NCI-H2196 (cell line): Measurements from ENCODE around the gene HSF4.
A peak's percentile ranks its signal among the peaks of the same experiment; 100 is the strongest.

Experiments used
- DNase-seq: peaks from one replicate; lab custom pipeline; 2025; ENCODE audit not compliant: unreplicated experiment; lab: John Stamatoyannopoulos, UW

Gene HSF4

GRCh38 chr16:67183627-67184452 is 19.3 kb downstream of the HSF4 start, which contains the start of gene MATCAP1:
Gene MATCAP1, minus strand, starts transcription at chr16:67183963. Its CDS starts 3,353 bp downstream, at chr16:67180610.
- peak; percentile 88 for DNase-seq

- DNase-seq: peak; percentile 35
Observed at GRCh38 chr16:67184453-67184994, 20.0 kb downstream of the HSF4 start.

GRCh38 chr16:67184995-67185650 is 20.6 kb downstream of the HSF4 start:
- DNase-seq: peak; percentile 66

- no peak for DNase-seq
Observed at GRCh38 chr16:67185651-67186134, 21.1 kb downstream of the HSF4 start.

- no peak for DNase-seq
Observed at GRCh38 chr16:67186550-67186950, 22.0 kb downstream of the HSF4 start.

GRCh38 chr16:67187175-67187890 is 22.8 kb downstream of the HSF4 start:
- no peak for DNase-seq

- no peak for DNase-seq
Observed at GRCh38 chr16:67188323-67188722, 23.8 kb downstream of the HSF4 start.

- DNase-seq: no peak
Observed at GRCh38 chr16:67188798-67189197, 24.3 kb downstream of the HSF4 start.

- no peak for DNase-seq
Observed at GRCh38 chr16:67190041-67190440, 25.5 kb downstream of the HSF4 start, which contains the start of gene EXOC3L1. Gene EXOC3L1, minus strand, starts transcription at chr16:67190136. Its CDS starts 460 bp downstream, at chr16:67189676.

GRCh38 chr16:67190448-67191399 is 26.2 kb downstream of the HSF4 start:
- DNase-seq: no peak

- no peak for DNase-seq
Observed at GRCh38 chr16:67191411-67191994, 27.0 kb downstream of the HSF4 start.

GRCh38 chr16:67191995-67192681 is 27.6 kb downstream of the HSF4 start, which contains the start of gene E2F4:
Gene E2F4, plus strand, starts transcription at chr16:67192155. Its CDS starts 73 bp downstream, at chr16:67192228.
- peak; percentile 74 for DNase-seq

- DNase-seq: no peak
Observed at GRCh38 chr16:67192781-67193361, 28.3 kb downstream of the HSF4 start.

GRCh38 chr16:67193536-67193935 is 29.0 kb downstream of the HSF4 start:
- no peak for DNase-seq

GRCh38 chr16:67194260-67194659 is 29.7 kb downstream of the HSF4 start:
- DNase-seq: no peak

- no peak for DNase-seq
Observed at GRCh38 chr16:67195676-67196075, 31.1 kb downstream of the HSF4 start.

GRCh38 chr16:67196881-67197280 is 32.3 kb downstream of the HSF4 start:
- no peak for DNase-seq

- DNase-seq: no peak
Observed at GRCh38 chr16:67197704-67198103, 33.2 kb downstream of the HSF4 start.
